ENCODE data around the gene AHCYL2. TPM values are rescaled to one million over a fixed set of nuclear protein-coding genes. Genes with fewer than 3 reads are reported as not detected.

The AHCYL2 gene
- total RNA-seq, 1 experiment from 2014 or later: 23.2 TPM

DNA sequence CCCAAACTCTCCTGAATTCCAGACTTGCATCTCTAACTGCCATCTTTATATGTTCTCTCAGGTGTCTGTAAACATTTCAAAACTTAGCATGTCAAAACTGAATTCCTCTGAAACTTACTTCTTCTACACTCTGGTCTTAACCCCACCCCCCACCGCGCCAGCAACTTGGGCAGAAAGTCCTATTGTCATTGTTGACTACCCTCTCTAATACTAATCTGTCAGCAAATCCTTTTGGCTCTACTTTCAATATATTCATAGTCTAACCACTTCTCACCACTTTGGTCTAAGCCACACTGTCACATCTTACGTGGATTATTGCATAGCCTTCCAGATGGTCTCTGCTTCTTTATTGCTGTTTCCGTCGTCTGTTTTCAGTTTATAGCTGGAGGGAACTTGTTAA lies 86.6 kb downstream of the AHCYL2 start:
- Mint-ChIP-seq H3K9me3 (no peaks in the 10 kb centered on the region), H3K27me3 (ENCODE audit: low read depth) (no peaks in the 10 kb centered on the region), H3K4me1 (peaks cover 4 to 6% of the 10 kb centered on the region in 2 experiments; a peak in 2 of 4 replicates), H3K36me3 (ENCODE audit: insufficient read depth in 1 of 3, low read depth in 3 of 3) (no peaks in the 10 kb centered on the region; a peak in 1 of 7 replicates), H3K27ac (no peak overlapping the region), H3K4me3 (no peak overlapping the region)
- Histone ChIP-seq H3K23me2 (ENCODE audit: insufficient read length, low read depth, low read length, poor library complexity, severe bottlenecking) (no peaks in the 10 kb centered on the region), H4K91ac (ENCODE audit: insufficient read length, low read depth, low read length) (no peak overlapping the region), H2AFZ (ENCODE audit: low read length) (no peak overlapping the region), H3K23ac (ENCODE audit: insufficient read length, low read depth, low read length) (no peak overlapping the region), H4K8ac (replicated peaks; ENCODE audit: insufficient read length, low read depth, low read length) (no peak overlapping the region), H3K14ac (ENCODE audit: insufficient read depth, low read length) (no peak overlapping the region), H3K9me3 (ENCODE audit: control insufficient read depth, low read depth, low read length) (no peaks in the 10 kb centered on the region), H2AK5ac (ENCODE audit: insufficient read length, low read length) (no peak overlapping the region), H4K20me1 (ENCODE audit: control insufficient read depth, insufficient read depth, insufficient read length) (no peaks in the 10 kb centered on the region), H2BK20ac (ENCODE audit: low read depth, low read length, poor library complexity, severe bottlenecking) (no peak overlapping the region), H3K56ac (ENCODE audit: insufficient read length, low read depth, low read length) (no peak overlapping the region), H3K9ac (ENCODE audit: extremely low read depth, insufficient read length, low read length) (no peak overlapping the region), H3T11ph (ENCODE audit: low read length) (no peak overlapping the region), H3K79me1 (ENCODE audit: insufficient read depth, low read depth, low read length, poor library complexity, severe bottlenecking) (no peaks in the 10 kb centered on the region), H3K18ac (ENCODE audit: insufficient read length, low read depth, low read length) (no peak overlapping the region), H3K79me2 (ENCODE audit: insufficient read depth, low read length) (no peaks in the 10 kb centered on the region), H2BK5ac (ENCODE audit: insufficient read length, low read length) (no peak overlapping the region), H2BK120ac (ENCODE audit: low read depth, low read length, poor library complexity, severe bottlenecking) (no peak overlapping the region), H3K4me2 (ENCODE audit: insufficient read depth, insufficient read length, low read length) (no peak overlapping the region), H3K4ac (ENCODE audit: low read depth, low read length) (no peak overlapping the region), H3K27me3 (ENCODE audit: insufficient read depth, low read length) (no peaks in the 10 kb centered on the region), H2BK12ac (ENCODE audit: insufficient read length, low read depth, low read length) (no peak overlapping the region), H2BK15ac (ENCODE audit: low read depth, low read length) (no peak overlapping the region), H3K4me1 (ENCODE audit: insufficient read depth, low read length) (no peaks in the 10 kb centered on the region), H3K27ac (ENCODE audit: insufficient read length, low read depth, low read length) (no peak overlapping the region), H4K5ac (ENCODE audit: insufficient read length, low read depth, low read length) (no peak overlapping the region)
- no CpG with 5 or more reads among the region's 5 CpGs for WGBS (ENCODE audit: extremely low coverage, insufficient read length, low lambda C conversion rate)
- TF ChIP-seq, protein P1, sequence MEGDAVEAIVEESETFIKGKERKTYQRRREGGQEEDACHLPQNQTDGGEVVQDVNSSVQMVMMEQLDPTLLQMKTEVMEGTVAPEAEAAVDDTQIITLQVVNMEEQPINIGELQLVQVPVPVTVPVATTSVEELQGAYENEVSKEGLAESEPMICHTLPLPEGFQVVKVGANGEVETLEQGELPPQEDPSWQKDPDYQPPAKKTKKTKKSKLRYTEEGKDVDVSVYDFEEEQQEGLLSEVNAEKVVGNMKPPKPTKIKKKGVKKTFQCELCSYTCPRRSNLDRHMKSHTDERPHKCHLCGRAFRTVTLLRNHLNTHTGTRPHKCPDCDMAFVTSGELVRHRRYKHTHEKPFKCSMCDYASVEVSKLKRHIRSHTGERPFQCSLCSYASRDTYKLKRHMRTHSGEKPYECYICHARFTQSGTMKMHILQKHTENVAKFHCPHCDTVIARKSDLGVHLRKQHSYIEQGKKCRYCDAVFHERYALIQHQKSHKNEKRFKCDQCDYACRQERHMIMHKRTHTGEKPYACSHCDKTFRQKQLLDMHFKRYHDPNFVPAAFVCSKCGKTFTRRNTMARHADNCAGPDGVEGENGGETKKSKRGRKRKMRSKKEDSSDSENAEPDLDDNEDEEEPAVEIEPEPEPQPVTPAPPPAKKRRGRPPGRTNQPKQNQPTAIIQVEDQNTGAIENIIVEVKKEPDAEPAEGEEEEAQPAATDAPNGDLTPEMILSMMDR (conservative IDR thresholded peaks at IDR 0.05): no peak
- DNase-seq: no peak

Measured in H9 (cell line).